ENCODE results near the gene TBC1D5.

GRCh38 chr3:17238023-17238422 is 504.4 kb downstream of the TBC1D5 start:
- TF ChIP-seq CTCF (IDR thresholded peaks at IDR 0.05 in 8 of 11, conservative IDR thresholded peaks at IDR 0.05 in 3 of 11) (no peak), POLR2A (IDR thresholded peaks at IDR 0.05) (no peak)
